GDM1 (cell line): Measurements from ENCODE around the gene COMMD4.

Experiments used
- DNase-seq: peaks from one replicate; lab custom pipeline; 2025; lab: John Stamatoyannopoulos, UW

COMMD4 gene

GRCh38 chr15:75356517-75356916, 20.7 kb downstream of the COMMD4 start:
- DNase-seq = no peak

GRCh38 chr15:75357976-75358673, 22.3 kb downstream of the COMMD4 start:
- no peak for DNase-seq

- no peak for DNase-seq
These were observed 23.1 kb downstream of the COMMD4 start for GRCh38 chr15:75358771-75359536.

- DNase-seq = no peak
These were observed 23.8 kb downstream of the COMMD4 start for GRCh38 chr15:75359537-75360250.

- DNase-seq = no peak
These were observed 24.5 kb downstream of the COMMD4 start for GRCh38 chr15:75360391-75360790.

GRCh38 chr15:75360856-75361255, 25.0 kb downstream of the COMMD4 start:
- no peak for DNase-seq

GRCh38 chr15:75361361-75361988, 25.6 kb downstream of the COMMD4 start:
- no peak for DNase-seq

- DNase-seq = no peak
These were observed 26.3 kb downstream of the COMMD4 start for GRCh38 chr15:75361989-75362641.

GRCh38 chr15:75362642-75363249, 26.9 kb downstream of the COMMD4 start:
- no peak for DNase-seq

- DNase-seq = no peak
These were observed 27.9 kb downstream of the COMMD4 start for GRCh38 chr15:75363786-75364185.

GRCh38 chr15:75364881-75365280, 29.0 kb downstream of the COMMD4 start:
- no peak for DNase-seq

GRCh38 chr15:75366163-75366562, 30.3 kb downstream of the COMMD4 start:
- no peak for DNase-seq

- DNase-seq = no peak
These were observed 31.1 kb downstream of the COMMD4 start for GRCh38 chr15:75367006-75367405.

- DNase-seq = no peak
These were observed 31.6 kb downstream of the COMMD4 start for GRCh38 chr15:75367406-75367912.

GRCh38 chr15:75367913-75368688, 32.2 kb downstream of the COMMD4 start, which contains the start of gene MAN2C1:
TSS of gene MAN2C1 (minus strand) at chr15:75368607. CDS start at chr15:75368583, 24 bp downstream.
- peak; percentile 88 for DNase-seq

GRCh38 chr15:75368689-75369239, 32.9 kb downstream of the COMMD4 start:
- no peak for DNase-seq

GRCh38 chr15:75369897-75370581, 34.2 kb downstream of the COMMD4 start:
- no peak for DNase-seq

GRCh38 chr15:75371486-75371885, 35.6 kb downstream of the COMMD4 start:
- DNase-seq = no peak
